HCT116 (cell line): ENCODE results near the gene ARHGAP21. TPM values are rescaled to one million over a fixed set of nuclear protein-coding genes. Genes with fewer than 3 reads are reported as not detected.

ENCODE experiments used
- ATAC-seq: fragments of 200-7000 bp; cut with Tn5 transposase; 2 replicates; pipeline ENCODE4 v1.9.1; 2020; ENCODE audit warnings: mild to moderate bottlenecking, moderate library complexity
- BruUV-seq: library from RNA; stranded (reverse); fragments of 400-500 nt; replicated peaks from 2 replicates; lab custom pipeline; 2021; lab: Mats Ljungman, UMichigan
- CTCF ChIA-PET: fragments of 300-600 bp; sonication (Branson Sonifier 250); formaldehyde crosslinking; loops from one replicate; lab custom pipeline; 2021; ENCODE audit warnings: antibody characterized with exemption; lab: Charles Lee
- POLR2A ChIA-PET: fragments of 300-600, 350-600 bp; sonication (Branson Sonifier 250); formaldehyde crosslinking; loops from one replicate; lab custom pipeline; 2021; ENCODE audit warnings: antibody characterized with exemption; lab: Charles Lee
- RAD21 ChIA-PET, 2 experiments: fragments of 300-600 bp; sonication (Branson Sonifier 250); formaldehyde crosslinking; loops; one replicate each; lab custom pipeline; 2023; ENCODE audit warnings: low total read pairs in 2 of 2; ENCODE audit not compliant: uncharacterized antibody in 2 of 2, unreplicated experiment in 2 of 2, low non-redundant PET in 1 of 2; lab: Charles Lee
- DNase-seq: peaks from one replicate; pipeline ENCODE4 v3.0.0-alpha.2; 2010; ENCODE audit warnings: low read depth, low spot score
- H2AFZ ChIP-seq: fragments of 200-600 bp; shearing (Covaris generic), sonication (generic); 2 replicates; pipeline ENCODE4 v1.6.1; 2017; ENCODE audit warnings: low read depth, mixed run types, mixed read lengths, antibody characterized with exemption, low read length; ENCODE audit not compliant: poor library complexity, severe bottlenecking
- H3K27ac ChIP-seq: 2 replicates; pipeline ENCODE4 v1.5.1; 2012; ENCODE audit warnings: low read depth, low read length
- H3K27me3 ChIP-seq: fragments of 200-600 bp; sonication (generic); 2 replicates; pipeline ENCODE4 v1.6.1; 2016; ENCODE audit warnings: mixed run types, low read length, mixed read lengths; ENCODE audit not compliant: insufficient read depth
- H3K36me3 ChIP-seq, 2 experiments: fragments of 200-500 bp in 1 of 2; fragments of 200-600 bp in 1 of 2; sonication (Bioruptor generic) in 1 of 2; sonication (generic) in 1 of 2; 2 replicates each; pipeline versions ENCODE4 v1.5.1 to v1.6.1; 2014 to 2016; ENCODE audit warnings: low read length in 2 of 2, inconsistent platforms in 1 of 2, mixed read lengths in 1 of 2, mixed run types in 1 of 2; ENCODE audit not compliant: insufficient read depth in 2 of 2, control insufficient read depth in 1 of 2
- H3K4me1 ChIP-seq, 2 experiments: fragments of 200-600 bp in 1 of 2; sonication (generic) in 1 of 2; 2 replicates each; pipeline versions ENCODE4 v1.5.1 to v1.6.1; 2012 to 2017; ENCODE audit warnings: low read length in 2 of 2, inconsistent platforms in 1 of 2, mild to moderate bottlenecking in 1 of 2, mixed read lengths in 1 of 2, mixed run types in 1 of 2, moderate library complexity in 1 of 2; ENCODE audit not compliant: insufficient read depth in 2 of 2, control insufficient read depth in 1 of 2
- H3K4me2 ChIP-seq: fragments of 200-600 bp; sonication (generic); 2 replicates; pipeline ENCODE4 v1.6.1; 2017; ENCODE audit warnings: mixed run types, low read length, mixed read lengths
- H3K4me3 ChIP-seq, 2 experiments: fragments of 200-600 bp in 1 of 2; sonication (generic) in 1 of 2; replicated peaks in 1 of 2; 2 replicates each; pipeline ENCODE4 v1.5.1; 2011 to 2016; ENCODE audit warnings: low read length in 2 of 2, control low read depth in 1 of 2, low read depth in 1 of 2, mild to moderate bottlenecking in 1 of 2, mixed read lengths in 1 of 2, mixed run types in 1 of 2
- H3K79me2 ChIP-seq: fragments of 200-600 bp; sonication (generic); 2 replicates; pipeline ENCODE4 v1.6.1; 2017; ENCODE audit warnings: mild to moderate bottlenecking, mixed run types, low read length, moderate library complexity, mixed read lengths; ENCODE audit not compliant: insufficient read depth
- H3K9ac ChIP-seq: fragments of 200-600 bp; sonication (generic); 2 replicates; pipeline ENCODE4 v1.6.1; 2016; ENCODE audit warnings: low read length, mixed read lengths
- H3K9me2 ChIP-seq: fragments of 200-600 bp; sonication (generic), shearing (Covaris generic); 2 replicates; pipeline ENCODE4 v1.6.1; 2017; ENCODE audit warnings: mixed run types, mild to moderate bottlenecking, moderate library complexity; ENCODE audit not compliant: insufficient read depth
- H3K9me3 ChIP-seq, 2 experiments: fragments of 200-500 bp in 1 of 2; fragments of 200-600 bp in 1 of 2; sonication (Bioruptor generic) in 1 of 2; sonication (generic) in 1 of 2; 2 replicates each; pipeline ENCODE4 v1.6.1; 2014 to 2017; ENCODE audit warnings: low read length in 2 of 2, mixed read lengths in 2 of 2, inconsistent platforms in 1 of 2, low read depth in 1 of 2, mild to moderate bottlenecking in 1 of 2, mixed run types in 1 of 2, moderate library complexity in 1 of 2; ENCODE audit not compliant: control insufficient read depth in 1 of 2, insufficient read depth in 1 of 2
- H4K20me1 ChIP-seq: fragments of 200-600 bp; sonication (generic), shearing (Covaris generic); 2 replicates; pipeline ENCODE4 v1.6.1; 2017; ENCODE audit warnings: mixed run types, mild to moderate bottlenecking, moderate library complexity; ENCODE audit not compliant: insufficient read depth
- EGR1 ChIP-seq: IDR thresholded peaks from 2 replicates; pipeline ENCODE4 v1.6.1; 2012; ENCODE audit warnings: low read depth
- EZH2phosphoT487 ChIP-seq: fragments of 200-600 bp; IDR thresholded peaks from 2 replicates; pipeline ENCODE4 v1.6.1; 2018; ENCODE audit warnings: antibody characterized with exemption, borderline replicate concordance
- POLR2AphosphoS5 ChIP-seq: IDR thresholded peaks from 2 replicates; pipeline ENCODE4 v1.6.1; 2011; ENCODE audit warnings: mild to moderate bottlenecking, low read depth, low read length, moderate library complexity
- RAD21 ChIP-seq: IDR thresholded peaks from 2 replicates; pipeline ENCODE4 v1.6.1; 2012; ENCODE audit warnings: low read depth, mild to moderate bottlenecking
- ZNF274 ChIP-seq: fragments of 200-500 bp; sonication (Bioruptor generic); IDR thresholded peaks from 2 replicates; pipeline ENCODE4 v1.6.1; 2014; ENCODE audit warnings: mild to moderate bottlenecking, low read depth, low read length, inconsistent platforms
- intact Hi-C: fragments of 100-400 bp; cut with micrococcal nuclease; formaldehyde crosslinking; loops from 2 replicates; pipeline ENCODE4 v1.10.0; 2022
- total RNA-seq: library from RNA; stranded (reverse); gene quantifications from one replicate; pipeline ENCODE4 v1.2.1, GENCODE V29; 2021; ENCODE audit not compliant: unreplicated experiment
- TF ChIP-seq, protein P1 (sequence below), 3 experiments: fragments of 200-600 bp in 1 of 3; sonication (generic) in 1 of 3; IDR thresholded peaks in 2 of 3; conservative IDR thresholded peaks in 1 of 3; 2 replicates each; pipeline ENCODE4 v1.5.1; 2012 to 2017; ENCODE audit warnings: low read depth in 2 of 3, low read length in 2 of 3, antibody characterized with exemption in 1 of 3, borderline replicate concordance in 1 of 3, control low read depth in 1 of 3, mild to moderate bottlenecking in 1 of 3, mixed read lengths in 1 of 3, mixed run types in 1 of 3, moderate library complexity in 1 of 3; ENCODE audit not compliant: insufficient read depth in 1 of 3
- TF ChIP-seq, protein P2 (sequence below): IDR thresholded peaks from 2 replicates; pipeline ENCODE4 v1.6.1; 2011; ENCODE audit warnings: mild to moderate bottlenecking, low read length, moderate library complexity; ENCODE audit not compliant: insufficient replicate concordance; ENCODE audit errors: extremely low read depth

The ARHGAP21 gene
- total RNA-seq, 1 experiment from 2014 or later: 47.7 TPM

GRCh38 chr10:24727786-24728185 lies 4.1 kb upstream of the ARHGAP21 start:
- no peak overlapping the region for H3K27ac ChIP-seq
- H3K9me2 ChIP-seq: no peaks in the 10 kb centered on the region
- CTCF ChIA-PET: interaction anchor here (1.1 to 1.2 kb wide), 2 partner anchors 262 to 354 kb away, joined by 3 to 5 read pairs; no protein-coding TSS in a partner anchor
- no peaks in the 10 kb centered on the region for H3K27me3 ChIP-seq
- DNase-seq (no peak), ATAC-seq (no peak)
- TF ChIP-seq, protein P1, sequence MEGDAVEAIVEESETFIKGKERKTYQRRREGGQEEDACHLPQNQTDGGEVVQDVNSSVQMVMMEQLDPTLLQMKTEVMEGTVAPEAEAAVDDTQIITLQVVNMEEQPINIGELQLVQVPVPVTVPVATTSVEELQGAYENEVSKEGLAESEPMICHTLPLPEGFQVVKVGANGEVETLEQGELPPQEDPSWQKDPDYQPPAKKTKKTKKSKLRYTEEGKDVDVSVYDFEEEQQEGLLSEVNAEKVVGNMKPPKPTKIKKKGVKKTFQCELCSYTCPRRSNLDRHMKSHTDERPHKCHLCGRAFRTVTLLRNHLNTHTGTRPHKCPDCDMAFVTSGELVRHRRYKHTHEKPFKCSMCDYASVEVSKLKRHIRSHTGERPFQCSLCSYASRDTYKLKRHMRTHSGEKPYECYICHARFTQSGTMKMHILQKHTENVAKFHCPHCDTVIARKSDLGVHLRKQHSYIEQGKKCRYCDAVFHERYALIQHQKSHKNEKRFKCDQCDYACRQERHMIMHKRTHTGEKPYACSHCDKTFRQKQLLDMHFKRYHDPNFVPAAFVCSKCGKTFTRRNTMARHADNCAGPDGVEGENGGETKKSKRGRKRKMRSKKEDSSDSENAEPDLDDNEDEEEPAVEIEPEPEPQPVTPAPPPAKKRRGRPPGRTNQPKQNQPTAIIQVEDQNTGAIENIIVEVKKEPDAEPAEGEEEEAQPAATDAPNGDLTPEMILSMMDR (IDR thresholded peaks at IDR 0.05 in 2 of 3, conservative IDR thresholded peaks at IDR 0.05 in 1 of 3; ENCODE audit: borderline replicate concordance in 1 of 3, insufficient read depth in 1 of 3, low read depth in 2 of 3, low read length in 2 of 3): peak; percentile 20 to 39 (median 32); a peak in 3 of 6 replicates
- TF ChIP-seq, protein P2, sequence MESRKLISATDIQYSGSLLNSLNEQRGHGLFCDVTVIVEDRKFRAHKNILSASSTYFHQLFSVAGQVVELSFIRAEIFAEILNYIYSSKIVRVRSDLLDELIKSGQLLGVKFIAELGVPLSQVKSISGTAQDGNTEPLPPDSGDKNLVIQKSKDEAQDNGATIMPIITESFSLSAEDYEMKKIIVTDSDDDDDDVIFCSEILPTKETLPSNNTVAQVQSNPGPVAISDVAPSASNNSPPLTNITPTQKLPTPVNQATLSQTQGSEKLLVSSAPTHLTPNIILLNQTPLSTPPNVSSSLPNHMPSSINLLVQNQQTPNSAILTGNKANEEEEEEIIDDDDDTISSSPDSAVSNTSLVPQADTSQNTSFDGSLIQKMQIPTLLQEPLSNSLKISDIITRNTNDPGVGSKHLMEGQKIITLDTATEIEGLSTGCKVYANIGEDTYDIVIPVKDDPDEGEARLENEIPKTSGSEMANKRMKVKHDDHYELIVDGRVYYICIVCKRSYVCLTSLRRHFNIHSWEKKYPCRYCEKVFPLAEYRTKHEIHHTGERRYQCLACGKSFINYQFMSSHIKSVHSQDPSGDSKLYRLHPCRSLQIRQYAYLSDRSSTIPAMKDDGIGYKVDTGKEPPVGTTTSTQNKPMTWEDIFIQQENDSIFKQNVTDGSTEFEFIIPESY: no peak
- TF ChIP-seq EZH2phosphoT487 (no peak), POLR2AphosphoS5 (no peak), EGR1 (no peak), RAD21 (peak; percentile 66), ZNF274 (no peak)
- no peaks in the 10 kb centered on the region for H3K36me3 ChIP-seq
- BruUV-seq: no TSS peak
- H3K4me1 ChIP-seq: peaks cover 5 to 27% of the 10 kb centered on the region in 2 experiments; a peak in 3 of 4 replicates
- no peak overlapping the region for H3K9ac ChIP-seq
- POLR2A ChIA-PET: no interaction called here
- RAD21 ChIA-PET: no interaction called here
- no peak overlapping the region for H3K4me3 ChIP-seq
- no peaks in the 10 kb centered on the region for H3K9me3 ChIP-seq
- H3K4me2 ChIP-seq: no peak overlapping the region
- no peaks in the 10 kb centered on the region for H3K79me2 ChIP-seq
- H4K20me1 ChIP-seq: no peaks in the 10 kb centered on the region
- intact Hi-C loops: no loop called here
- H2AFZ ChIP-seq: peak overlapping the region; percentile 8
